HG02852 (cell line): Measurements from ENCODE around the gene GPATCH11.
A peak's percentile ranks its signal among the peaks of the same experiment; 100 is the strongest.

Source experiments
- ATAC-seq: cut with Tn5 transposase; IDR thresholded peaks from one replicate; pipeline ENCODE4 v1.9.1; 2021; ENCODE audit warnings: mild to moderate bottlenecking, moderate library complexity; ENCODE audit not compliant: unreplicated experiment

The GPATCH11 gene

GRCh38 chr2:37083873-37084794 is at the start of gene GPATCH11, which contains the start of gene HEATR5B:
Gene GPATCH11, plus strand, starts transcription at chr2:37084518. Its CDS starts 3,864 bp downstream, at chr2:37088382.
Gene HEATR5B, minus strand, starts transcription at chr2:37084372. Its CDS starts 958 bp downstream, at chr2:37083414.
- peak; percentile 82 for ATAC-seq

- ATAC-seq = no peak
Measured at GRCh38 chr2:37037771-37038170, 46.5 kb upstream of the GPATCH11 start.

GRCh38 chr2:37039580-37039979 is 44.7 kb upstream of the GPATCH11 start:
- no peak for ATAC-seq

- ATAC-seq = no peak
Measured at GRCh38 chr2:37052600-37053332, 31.6 kb upstream of the GPATCH11 start.

GRCh38 chr2:37059841-37060240 is 24.5 kb upstream of the GPATCH11 start:
- no peak for ATAC-seq

- no peak for ATAC-seq
Measured at GRCh38 chr2:37060446-37060845, 23.9 kb upstream of the GPATCH11 start.

- ATAC-seq = no peak
Measured at GRCh38 chr2:37061013-37061711, 23.2 kb upstream of the GPATCH11 start.

- no peak for ATAC-seq
Measured at GRCh38 chr2:37061776-37062175, 22.5 kb upstream of the GPATCH11 start.

- ATAC-seq = no peak
Measured at GRCh38 chr2:37068686-37069085, 15.6 kb upstream of the GPATCH11 start.

GRCh38 chr2:37070931-37071330 is 13.4 kb upstream of the GPATCH11 start:
- no peak for ATAC-seq

GRCh38 chr2:37080266-37080665 is 4.1 kb upstream of the GPATCH11 start:
- ATAC-seq = no peak

- ATAC-seq = no peak
Measured at GRCh38 chr2:37080689-37081088, 3.6 kb upstream of the GPATCH11 start.

- no peak for ATAC-seq
Measured at GRCh38 chr2:37084797-37085196, 479 bp downstream of the GPATCH11 start.

- ATAC-seq = no peak
Measured at GRCh38 chr2:37085731-37086147, 1.4 kb downstream of the GPATCH11 start.

GRCh38 chr2:37090019-37090477 is 5.7 kb downstream of the GPATCH11 start:
- ATAC-seq = peak; percentile 84

- ATAC-seq = peak; percentile 49
Measured at GRCh38 chr2:37091873-37092272, 7.6 kb downstream of the GPATCH11 start.

GRCh38 chr2:37096568-37096967 is 12.2 kb downstream of the GPATCH11 start:
- ATAC-seq = no peak

GRCh38 chr2:37098416-37099118 is 14.2 kb downstream of the GPATCH11 start:
- ATAC-seq = no peak

- no peak for ATAC-seq
Measured at GRCh38 chr2:37100054-37100453, 15.7 kb downstream of the GPATCH11 start.

- no peak for ATAC-seq
Measured at GRCh38 chr2:37102588-37102987, 18.3 kb downstream of the GPATCH11 start.
